Mesenchymal stem cell (in vitro differentiated cells and primary cell): ENCODE results near the gene NIPAL4.

Source experiments
- DNase-seq: peaks from one replicate; pipeline ENCODE4 v3.0.0-alpha.2; 2013
- H2AFZ ChIP-seq: one replicate; pipeline ENCODE4 v1.6.1; 2013; ENCODE audit warnings: low read depth, mild to moderate bottlenecking, control low read depth, inconsistent platforms, low read length, moderate library complexity
- H2AK5ac ChIP-seq: 2 replicates; pipeline ENCODE4 v1.6.1; 2013; ENCODE audit warnings: low read length, moderate library complexity, mild to moderate bottlenecking, inconsistent platforms; ENCODE audit not compliant: severe bottlenecking
- H2BK120ac ChIP-seq: one replicate; pipeline ENCODE4 v1.6.1; 2013; ENCODE audit warnings: low read depth, mild to moderate bottlenecking, inconsistent platforms, low read length, moderate library complexity
- H2BK12ac ChIP-seq, 2 experiments: one replicate each; pipeline ENCODE4 v1.6.1; 2013; ENCODE audit warnings: inconsistent platforms in 2 of 2, low read length in 2 of 2, mild to moderate bottlenecking in 2 of 2, moderate library complexity in 2 of 2, control low read depth in 1 of 2
- H2BK15ac ChIP-seq: one replicate; pipeline ENCODE4 v1.6.1; 2013; ENCODE audit warnings: mild to moderate bottlenecking, low read depth, inconsistent platforms; ENCODE audit not compliant: poor library complexity, severe bottlenecking
- H2BK5ac ChIP-seq: 2 replicates; pipeline ENCODE4 v1.6.1; 2013; ENCODE audit warnings: low read depth, mild to moderate bottlenecking, low read length, control low read depth, inconsistent platforms; ENCODE audit not compliant: poor library complexity, severe bottlenecking
- H3K14ac ChIP-seq, 2 experiments: one replicate each; pipeline ENCODE4 v1.6.1; 2013; ENCODE audit warnings: inconsistent platforms in 2 of 2, low read length in 2 of 2, control low read depth in 1 of 2, mild to moderate bottlenecking in 1 of 2, moderate library complexity in 1 of 2
- H3K18ac ChIP-seq, 2 experiments: one replicate each; pipeline ENCODE4 v1.6.1; 2013; ENCODE audit warnings: inconsistent platforms in 2 of 2, low read length in 2 of 2, control low read depth in 1 of 2, low read depth in 1 of 2, mild to moderate bottlenecking in 1 of 2
- H3K23ac ChIP-seq, 2 experiments: one replicate each; pipeline ENCODE4 v1.6.1; 2013; ENCODE audit warnings: inconsistent platforms in 2 of 2, low read length in 2 of 2, mild to moderate bottlenecking in 2 of 2, moderate library complexity in 2 of 2, control low read depth in 1 of 2
- H3K27ac ChIP-seq: 2 replicates; pipeline ENCODE4 v1.5.1; 2013; ENCODE audit warnings: mild to moderate bottlenecking, moderate library complexity, low read length, control low read depth, inconsistent platforms; ENCODE audit not compliant: poor library complexity, severe bottlenecking
- H3K27me3 ChIP-seq, 2 experiments: 2 replicates each; pipeline versions ENCODE4 v1.6.1 to v1.7.0; 2013; ENCODE audit warnings: low read length in 2 of 2, mild to moderate bottlenecking in 2 of 2, moderate library complexity in 2 of 2, control low read depth in 1 of 2, inconsistent platforms in 1 of 2; ENCODE audit not compliant: control insufficient read depth in 1 of 2, insufficient read depth in 1 of 2
- H3K36me3 ChIP-seq, 2 experiments: 2 replicates each; pipeline versions ENCODE4 v1.6.1 to v1.7.0; 2013; ENCODE audit warnings: low read length in 2 of 2, control low read depth in 1 of 2, inconsistent platforms in 1 of 2, low read depth in 1 of 2, mild to moderate bottlenecking in 1 of 2; ENCODE audit not compliant: insufficient read depth in 2 of 2, control insufficient read depth in 1 of 2
- H3K4ac ChIP-seq, 2 experiments: one replicate each; pipeline ENCODE4 v1.6.1; 2013; ENCODE audit warnings: inconsistent platforms in 2 of 2, low read length in 2 of 2, mild to moderate bottlenecking in 2 of 2, moderate library complexity in 2 of 2, control low read depth in 1 of 2, low read depth in 1 of 2
- H3K4me1 ChIP-seq: 2 replicates; pipeline ENCODE4 v1.6.1; 2013; ENCODE audit warnings: low read depth, low read length, control low read depth; ENCODE audit not compliant: control insufficient read depth, insufficient read depth
- H3K4me2 ChIP-seq: 2 replicates; pipeline ENCODE4 v1.6.1; 2013; ENCODE audit warnings: low read length, mild to moderate bottlenecking, inconsistent platforms; ENCODE audit not compliant: poor library complexity, severe bottlenecking
- H3K4me3 ChIP-seq, 2 experiments: 2 replicates each; pipeline versions ENCODE4 v1.5.1 to v1.7.0; 2013; ENCODE audit warnings: low read length in 2 of 2, mild to moderate bottlenecking in 2 of 2, control low read depth in 1 of 2, low read depth in 1 of 2; ENCODE audit not compliant: insufficient read depth in 1 of 2
- H3K79me1 ChIP-seq: replicated peaks from 2 replicates; pipeline ENCODE4 v1.6.1; 2013; ENCODE audit warnings: mild to moderate bottlenecking, control low read depth, low read length, inconsistent platforms; ENCODE audit not compliant: poor library complexity, severe bottlenecking
- H3K9ac ChIP-seq: 2 replicates; pipeline ENCODE4 v1.7.0; 2013; ENCODE audit warnings: mild to moderate bottlenecking, low read length, moderate library complexity
- H3K9me3 ChIP-seq: 2 replicates; pipeline ENCODE4 v1.7.0; 2013; ENCODE audit warnings: mild to moderate bottlenecking, low read length; ENCODE audit not compliant: control insufficient read depth
- H4K8ac ChIP-seq: one replicate; pipeline ENCODE4 v1.6.1; 2013; ENCODE audit warnings: inconsistent platforms, mild to moderate bottlenecking, low read length, moderate library complexity
- H4K91ac ChIP-seq: one replicate; pipeline ENCODE4 v1.6.1; 2013; ENCODE audit warnings: mild to moderate bottlenecking, low read length, inconsistent platforms
- WGBS: methylation state at CpG from one replicate; pipeline ENCODE4 v1.1.7; 2013; ENCODE audit warnings: mixed read lengths; 5-methylcytosine and 5-hydroxymethylcytosine counted together

Gene NIPAL4

GRCh38 chr5:157514974-157515373 lies 55.0 kb downstream of the NIPAL4 start:
- H3K4me2 ChIP-seq, result no peak overlapping the region
- H2AK5ac ChIP-seq, result no peak overlapping the region
- H3K4me1 ChIP-seq, result peaks cover 22% of the 10 kb centered on the region
- no peak overlapping the region for H3K23ac ChIP-seq
- no peak overlapping the region for H3K27ac ChIP-seq
- H3K9ac ChIP-seq, result no peak overlapping the region
- H2BK15ac ChIP-seq, result no peak overlapping the region
- H3K14ac ChIP-seq, result no peak overlapping the region
- H3K9me3 ChIP-seq, result no peaks in the 10 kb centered on the region
- no peak overlapping the region for H3K4me3 ChIP-seq
- H3K79me1 ChIP-seq, result peaks cover 31% of the 10 kb centered on the region
- no peak overlapping the region for H4K8ac ChIP-seq
- H3K36me3 ChIP-seq, result peaks cover 0 to 30% of the 10 kb centered on the region in 2 experiments
- H4K91ac ChIP-seq, result no peak overlapping the region
- H2AFZ ChIP-seq, result no peak overlapping the region
- H3K27me3 ChIP-seq, result no peaks in the 10 kb centered on the region
- no peak for DNase-seq
- H3K4ac ChIP-seq, result no peak overlapping the region
- 97% methylated on average over 2 of the region's 2 CpGs for WGBS
- no peak overlapping the region for H3K18ac ChIP-seq
- H2BK120ac ChIP-seq, result no peak overlapping the region
- H2BK5ac ChIP-seq, result no peak overlapping the region
- H2BK12ac ChIP-seq, result no peak overlapping the region

- Histone ChIP-seq H2AFZ (no peak overlapping the region), H2BK15ac (peak overlapping the region; percentile 44), H2BK12ac (peak overlapping the region; percentile 49 to 74), H3K27ac (peak overlapping the region; percentile 66), H4K8ac (peak overlapping the region; percentile 7), H3K79me1 (peaks cover 32% of the 10 kb centered on the region), H3K36me3 (peaks cover 0 to 30% of the 10 kb centered on the region in 2 experiments), H2BK5ac (no peak overlapping the region), H3K4me3 (peak overlapping the region in 1 of 2 experiments; percentile 56), H2AK5ac (peak overlapping the region; percentile 36), H3K4ac (peak overlapping the region in 1 of 2 experiments; percentile 13), H2BK120ac (peak overlapping the region; percentile 45), H3K4me2 (no peak overlapping the region), H3K23ac (no peak overlapping the region), H3K27me3 (no peaks in the 10 kb centered on the region), H3K18ac (peak overlapping the region; percentile 46 to 90), H3K4me1 (peaks cover 22% of the 10 kb centered on the region), H3K14ac (no peak overlapping the region), H3K9ac (peak overlapping the region; percentile 80), H3K9me3 (no peaks in the 10 kb centered on the region), H4K91ac (peak overlapping the region; percentile 68)
- WGBS, result 0% methylated on average over 2 of the region's 3 CpGs
- DNase-seq, result peak; percentile 91
Observed at GRCh38 chr5:157516006-157516405, 56.0 kb downstream of the NIPAL4 start.

- WGBS, result 9% methylated on average over 5 of the region's 5 CpGs
- no peaks in the 10 kb centered on the region for H3K27me3 ChIP-seq
- peak overlapping the region in 1 of 2 experiments; percentile 24 for H3K4ac ChIP-seq
- no peak overlapping the region for H3K4me2 ChIP-seq
- peak overlapping the region; percentile 46 to 73 for H3K18ac ChIP-seq
- H3K23ac ChIP-seq, result no peak overlapping the region
- no peak overlapping the region for H3K14ac ChIP-seq
- peak overlapping the region; percentile 80 for H3K9ac ChIP-seq
- H3K27ac ChIP-seq, result peak overlapping the region; percentile 66
- peaks cover 0 to 36% of the 10 kb centered on the region in 2 experiments for H3K36me3 ChIP-seq
- H2AK5ac ChIP-seq, result peak overlapping the region; percentile 81
- peaks cover 40% of the 10 kb centered on the region for H3K79me1 ChIP-seq
- peak overlapping the region; percentile 35 for H2BK5ac ChIP-seq
- no peak overlapping the region for H2AFZ ChIP-seq
- peak overlapping the region; percentile 1 to 95 for H2BK12ac ChIP-seq
- H2BK15ac ChIP-seq, result no peak overlapping the region
- H2BK120ac ChIP-seq, result no peak overlapping the region
- H3K9me3 ChIP-seq, result no peaks in the 10 kb centered on the region
- H3K4me3 ChIP-seq, result peak overlapping the region in 1 of 2 experiments; percentile 56
- DNase-seq, result peak; percentile 93
- peaks cover 25% of the 10 kb centered on the region for H3K4me1 ChIP-seq
- peak overlapping the region; percentile 82 for H4K8ac ChIP-seq
- no peak overlapping the region for H4K91ac ChIP-seq
Observed at GRCh38 chr5:157516626-157517325, 56.8 kb downstream of the NIPAL4 start.

- no peaks in the 10 kb centered on the region for H3K9me3 ChIP-seq
- no peak overlapping the region for H2BK5ac ChIP-seq
- H4K8ac ChIP-seq, result no peak overlapping the region
- H3K27me3 ChIP-seq, result no peaks in the 10 kb centered on the region
- no peak overlapping the region for H4K91ac ChIP-seq
- no peak overlapping the region for H3K4ac ChIP-seq
- H2AK5ac ChIP-seq, result no peak overlapping the region
- H2BK15ac ChIP-seq, result no peak overlapping the region
- no peak overlapping the region for H3K27ac ChIP-seq
- H3K79me1 ChIP-seq, result peaks cover 45% of the 10 kb centered on the region
- WGBS, result 97% methylated on average over 4 of the region's 6 CpGs
- no peak for DNase-seq
- no peak overlapping the region for H3K4me3 ChIP-seq
- H3K4me1 ChIP-seq, result peaks cover 22% of the 10 kb centered on the region
- peaks cover 0 to 39% of the 10 kb centered on the region in 2 experiments for H3K36me3 ChIP-seq
- H3K9ac ChIP-seq, result no peak overlapping the region
- H2BK12ac ChIP-seq, result peak overlapping the region in 1 of 2 experiments; percentile 47
- no peak overlapping the region for H2AFZ ChIP-seq
- H3K18ac ChIP-seq, result no peak overlapping the region
- no peak overlapping the region for H3K14ac ChIP-seq
- no peak overlapping the region for H2BK120ac ChIP-seq
- H3K23ac ChIP-seq, result no peak overlapping the region
- H3K4me2 ChIP-seq, result no peak overlapping the region
Observed at GRCh38 chr5:157518963-157519362, 59.0 kb downstream of the NIPAL4 start.
